Liver (tissue), 9 donors: Measurements from ENCODE around the gene PLXNB2. TPM values are rescaled to one million over a fixed set of nuclear protein-coding genes. Genes with fewer than 3 reads are reported as not detected.

Source experiments
- DNase-seq: peaks from one replicate; pipeline ENCODE4 v3.0.0-alpha.2; 2017; ENCODE audit warnings: low spot score
- H3K27ac ChIP-seq, 2 donors: one replicate each; pipeline ENCODE4 v1.7.0; 2013; ENCODE audit warnings: inconsistent platforms in 2 of 2, low read length in 2 of 2, control low read depth in 1 of 2, low read depth in 1 of 2, mild to moderate bottlenecking in 1 of 2
- H3K27me3 ChIP-seq, 4 donors: one replicate each; pipeline versions ENCODE4 v1.6.1 to v1.7.0; 2013; ENCODE audit warnings: low read length in 3 of 4, inconsistent platforms in 1 of 4, mild to moderate bottlenecking in 1 of 4, moderate library complexity in 1 of 4; ENCODE audit not compliant: control insufficient read depth in 4 of 4, insufficient read depth in 4 of 4
- H3K36me3 ChIP-seq, 4 donors: one replicate each; pipeline versions ENCODE4 v1.6.1 to v1.7.0; 2013; ENCODE audit warnings: low read length in 3 of 4, mild to moderate bottlenecking in 3 of 4, low read depth in 1 of 4, moderate library complexity in 1 of 4; ENCODE audit not compliant: control insufficient read depth in 4 of 4, insufficient read depth in 3 of 4
- H3K4me1 ChIP-seq, 4 donors: one replicate each; pipeline versions ENCODE4 v1.6.1 to v1.7.0; 2013; ENCODE audit warnings: low read length in 3 of 4, mild to moderate bottlenecking in 3 of 4, moderate library complexity in 1 of 4; ENCODE audit not compliant: control insufficient read depth in 4 of 4, insufficient read depth in 4 of 4
- H3K4me3 ChIP-seq, 3 donors: one replicate each; pipeline versions ENCODE4 v1.6.1 to v1.7.0; 2013; ENCODE audit warnings: low read length in 3 of 3, control low read depth in 1 of 3, low read depth in 1 of 3, mild to moderate bottlenecking in 1 of 3
- H3K9ac ChIP-seq, 2 donors: one replicate each; pipeline ENCODE4 v1.7.0; 2013; ENCODE audit warnings: low read length in 2 of 2, mild to moderate bottlenecking in 2 of 2, moderate library complexity in 2 of 2, control low read depth in 1 of 2, low read depth in 1 of 2
- H3K9me3 ChIP-seq, 4 donors: one replicate each; pipeline versions ENCODE4 v1.6.1 to v1.7.0; 2013; ENCODE audit warnings: low read length in 3 of 4; ENCODE audit not compliant: control insufficient read depth in 4 of 4
- ATF3 ChIP-seq: IDR thresholded peaks from 2 replicates; pipeline ENCODE4 v1.6.1; 2016; ENCODE audit warnings: antibody characterized with exemption
- EGR1 ChIP-seq, 2 donors: IDR thresholded peaks; 2 replicates each; pipeline ENCODE4 v1.6.1; 2016 to 2018; ENCODE audit warnings: antibody characterized with exemption in 2 of 2, low read depth in 2 of 2
- FOXA1 ChIP-seq: IDR thresholded peaks from 2 replicates; pipeline ENCODE4 v1.6.1; 2016; ENCODE audit warnings: antibody characterized with exemption
- FOXA2 ChIP-seq: IDR thresholded peaks from 2 replicates; pipeline ENCODE4 v1.6.1; 2016; ENCODE audit warnings: antibody characterized with exemption
- GABPA ChIP-seq, 2 donors: IDR thresholded peaks in 1 of 2; conservative IDR thresholded peaks in 1 of 2; 2 replicates each; pipeline ENCODE4 v1.6.1; 2016; ENCODE audit warnings: antibody characterized with exemption in 2 of 2, mild to moderate bottlenecking in 1 of 2, moderate library complexity in 1 of 2
- HNF4G ChIP-seq: IDR thresholded peaks from 2 replicates; pipeline ENCODE4 v1.6.1; 2016; ENCODE audit warnings: antibody characterized with exemption
- JUND ChIP-seq, 2 donors: IDR thresholded peaks; 2 replicates each; pipeline ENCODE4 v1.6.1; 2016; ENCODE audit warnings: antibody characterized with exemption in 2 of 2
- NR2F2 ChIP-seq: IDR thresholded peaks from 2 replicates; pipeline ENCODE4 v1.6.1; 2016; ENCODE audit warnings: antibody characterized with exemption
- RXRA ChIP-seq, 2 donors: IDR thresholded peaks; 2 replicates each; pipeline ENCODE4 v1.6.1; 2017 to 2018; ENCODE audit warnings: antibody characterized with exemption in 2 of 2, mild to moderate bottlenecking in 1 of 2
- SP1 ChIP-seq: IDR thresholded peaks from 2 replicates; pipeline ENCODE4 v1.6.1; 2018; ENCODE audit warnings: antibody characterized with exemption, mild to moderate bottlenecking
- TAF1 ChIP-seq: conservative IDR thresholded peaks from 2 replicates; pipeline ENCODE4 v1.6.1; 2016; ENCODE audit warnings: antibody characterized with exemption, mild to moderate bottlenecking
- YY1 ChIP-seq: IDR thresholded peaks from 2 replicates; pipeline ENCODE4 v1.6.1; 2016; ENCODE audit warnings: antibody characterized with exemption, mild to moderate bottlenecking
- ZBTB33 ChIP-seq: IDR thresholded peaks from 2 replicates; pipeline ENCODE4 v1.6.1; 2016; ENCODE audit warnings: antibody characterized with exemption
- WGBS: extraction: QIAGEN DNeasy Blood & Tissue Kit; methylation state at CpG from one replicate; pipeline ENCODE4 v1.1.7; 2013; 5-methylcytosine and 5-hydroxymethylcytosine counted together
- polyA plus RNA-seq, 2 donors: library from polyadenylated mRNA; stranded (reverse) in 1 of 2; unstranded in 1 of 2; fragments of 200-250 nt in 1 of 2; fragments of >200 nt in 1 of 2; fragmentation: Nextera tagmentation in 1 of 2; extraction: Ambion mirVana in 1 of 2; gene quantifications; one replicate each; pipeline versions ENCODE4 v1.2.1 to v1.2.3, GENCODE V29; 2013 to 2015
- total RNA-seq, 2 donors: library from RNA; depleted of rRNA; stranded (reverse); fragments of >200 nt; gene quantifications; one replicate each; pipeline ENCODE4 v1.2.3, GENCODE V29; 2014
- TF ChIP-seq, protein P1 (sequence below): IDR thresholded peaks from 2 replicates; pipeline ENCODE4 v1.6.1; 2016; ENCODE audit warnings: antibody characterized with exemption, mild to moderate bottlenecking
- TF ChIP-seq, protein P2 (sequence below): fragments of 150-350 bp; IDR thresholded peaks from 2 replicates; pipeline ENCODE4 v1.5.1; 2017; ENCODE audit warnings: improper control_type of control experiment, low read depth, low read length; ENCODE audit not compliant: missing input control
- donor health status: healthy.
- donor health status: healthy.
- donor health status: healthy.
- donor health status: healthy.
- donor health status: healthy.

PLXNB2 gene
- total and polyA plus RNA-seq, 4 donors = 28.8 to 95.7 (median 73.9) TPM

DNA sequence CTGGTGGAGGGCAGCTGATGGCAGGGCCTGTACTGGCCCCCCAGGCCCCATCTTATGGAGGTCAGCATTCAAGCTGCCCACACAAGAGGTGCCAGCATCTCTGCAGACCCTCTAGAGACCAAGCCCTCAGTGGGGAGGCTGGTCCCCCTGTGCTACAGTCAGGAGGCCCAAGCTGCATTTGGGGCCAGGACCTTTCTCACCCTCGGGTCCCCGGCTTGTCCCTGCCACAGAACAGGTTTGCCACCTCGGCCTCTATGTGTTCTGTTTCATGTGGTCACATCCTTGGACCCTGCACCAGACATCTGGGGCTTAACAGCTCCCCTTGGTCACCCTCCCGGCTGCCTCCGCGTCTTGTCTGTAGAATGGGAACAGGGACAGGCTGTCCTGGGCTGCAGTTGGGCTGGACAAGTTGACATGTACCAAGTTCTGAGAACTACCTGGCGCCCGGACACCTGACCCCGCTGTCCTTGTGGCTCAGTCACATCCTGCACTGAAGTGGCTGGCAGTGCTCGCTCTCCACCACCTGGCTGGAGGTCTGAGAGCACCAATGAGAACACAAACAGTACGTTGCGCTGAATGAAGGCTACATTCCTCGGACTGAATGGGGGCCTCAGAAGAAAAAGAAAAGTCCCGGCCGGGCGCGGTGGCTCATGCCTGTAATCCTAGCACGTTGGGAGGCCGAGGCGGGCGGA lies 2.7 kb upstream of the PLXNB2 start:
- no peaks in the 10 kb centered on the region for H3K27me3 ChIP-seq
- H3K27ac ChIP-seq = no peak overlapping the region
- peaks cover 0 to 31% (median 12%) of the 10 kb centered on the region in 4 donors for H3K4me1 ChIP-seq
- TF ChIP-seq RXRA (IDR thresholded peaks at IDR 0.05) = no peak
- no peak for TF ChIP-seq FOXA2
- no peak for TF ChIP-seq ZBTB33
- no peak for TF ChIP-seq NR2F2
- no peak for TF ChIP-seq SP1
- no peak for TF ChIP-seq ATF3
- TF ChIP-seq HNF4G = no peak
- no peak for TF ChIP-seq JUND (IDR thresholded peaks at IDR 0.05)
- TF ChIP-seq GABPA (IDR thresholded peaks at IDR 0.05 in 1 of 2, conservative IDR thresholded peaks at IDR 0.05 in 1 of 2) = no peak
- no peak overlapping the region for H3K4me3 ChIP-seq
- no peaks in the 10 kb centered on the region for H3K9me3 ChIP-seq
- no peak for DNase-seq
- WGBS = 92% methylated on average over 21 of the region's 21 CpGs
- H3K9ac ChIP-seq = no peak overlapping the region
- H3K36me3 ChIP-seq = no peaks in the 10 kb centered on the region

DNA sequence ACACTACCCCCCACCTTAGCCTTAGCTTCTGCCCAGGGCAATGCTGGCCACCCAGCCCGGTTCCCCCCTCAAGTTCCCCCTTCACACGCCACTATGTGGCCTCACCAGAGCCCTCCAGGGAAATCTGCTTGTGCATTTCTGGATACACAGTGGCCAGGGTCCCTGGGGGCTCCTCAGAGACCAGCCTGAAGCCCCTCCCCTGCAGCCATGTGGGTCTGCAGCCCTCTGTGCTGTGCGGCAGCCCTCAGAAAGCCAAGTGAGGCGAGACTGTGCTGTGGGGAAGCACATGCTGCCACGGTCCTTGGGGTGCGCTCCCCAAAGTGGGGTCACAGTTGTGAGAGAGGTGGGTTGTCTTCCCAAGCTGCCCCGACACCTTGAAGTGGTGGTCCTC lies 2.1 kb upstream of the PLXNB2 start:
- peaks cover 0 to 37% (median 17%) of the 10 kb centered on the region in 4 donors for H3K4me1 ChIP-seq
- no peaks in the 10 kb centered on the region for H3K27me3 ChIP-seq
- no peaks in the 10 kb centered on the region for H3K36me3 ChIP-seq
- peak overlapping the region in 1 of 2 donors; percentile 71 for H3K27ac ChIP-seq
- no peak overlapping the region for H3K4me3 ChIP-seq
- WGBS = 85% methylated on average over 7 of the region's 7 CpGs
- DNase-seq = no peak
- no peaks in the 10 kb centered on the region for H3K9me3 ChIP-seq
- TF ChIP-seq TAF1 = no peak
- no peak for TF ChIP-seq JUND (IDR thresholded peaks at IDR 0.05)
- TF ChIP-seq HNF4G = no peak
- TF ChIP-seq FOXA2 = no peak
- no peak for TF ChIP-seq EGR1 (IDR thresholded peaks at IDR 0.05; ENCODE audit: low read depth in 2 of 2)
- no peak for TF ChIP-seq YY1
- H3K9ac ChIP-seq = no peak overlapping the region

GRCh38 chr22:50308986-50309600 lies 1.6 kb upstream of the PLXNB2 start:
- no peak for DNase-seq
- Histone ChIP-seq H3K4me3 (no peak overlapping the region), H3K9me3 (no peaks in the 10 kb centered on the region), H3K9ac (no peak overlapping the region), H3K27me3 (no peaks in the 10 kb centered on the region), H3K36me3 (no peaks in the 10 kb centered on the region), H3K27ac (peak overlapping the region; percentile 66 to 71), H3K4me1 (peaks cover 3 to 41% (median 20%) of the 10 kb centered on the region in 4 donors)
- WGBS = 69% methylated on average over 9 of the region's 9 CpGs
- TF ChIP-seq EGR1 (IDR thresholded peaks at IDR 0.05; ENCODE audit: low read depth in 2 of 2) = no peak
- TF ChIP-seq, protein P1, sequence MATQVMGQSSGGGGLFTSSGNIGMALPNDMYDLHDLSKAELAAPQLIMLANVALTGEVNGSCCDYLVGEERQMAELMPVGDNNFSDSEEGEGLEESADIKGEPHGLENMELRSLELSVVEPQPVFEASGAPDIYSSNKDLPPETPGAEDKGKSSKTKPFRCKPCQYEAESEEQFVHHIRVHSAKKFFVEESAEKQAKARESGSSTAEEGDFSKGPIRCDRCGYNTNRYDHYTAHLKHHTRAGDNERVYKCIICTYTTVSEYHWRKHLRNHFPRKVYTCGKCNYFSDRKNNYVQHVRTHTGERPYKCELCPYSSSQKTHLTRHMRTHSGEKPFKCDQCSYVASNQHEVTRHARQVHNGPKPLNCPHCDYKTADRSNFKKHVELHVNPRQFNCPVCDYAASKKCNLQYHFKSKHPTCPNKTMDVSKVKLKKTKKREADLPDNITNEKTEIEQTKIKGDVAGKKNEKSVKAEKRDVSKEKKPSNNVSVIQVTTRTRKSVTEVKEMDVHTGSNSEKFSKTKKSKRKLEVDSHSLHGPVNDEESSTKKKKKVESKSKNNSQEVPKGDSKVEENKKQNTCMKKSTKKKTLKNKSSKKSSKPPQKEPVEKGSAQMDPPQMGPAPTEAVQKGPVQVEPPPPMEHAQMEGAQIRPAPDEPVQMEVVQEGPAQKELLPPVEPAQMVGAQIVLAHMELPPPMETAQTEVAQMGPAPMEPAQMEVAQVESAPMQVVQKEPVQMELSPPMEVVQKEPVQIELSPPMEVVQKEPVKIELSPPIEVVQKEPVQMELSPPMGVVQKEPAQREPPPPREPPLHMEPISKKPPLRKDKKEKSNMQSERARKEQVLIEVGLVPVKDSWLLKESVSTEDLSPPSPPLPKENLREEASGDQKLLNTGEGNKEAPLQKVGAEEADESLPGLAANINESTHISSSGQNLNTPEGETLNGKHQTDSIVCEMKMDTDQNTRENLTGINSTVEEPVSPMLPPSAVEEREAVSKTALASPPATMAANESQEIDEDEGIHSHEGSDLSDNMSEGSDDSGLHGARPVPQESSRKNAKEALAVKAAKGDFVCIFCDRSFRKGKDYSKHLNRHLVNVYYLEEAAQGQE = no peak
- TF ChIP-seq ATF3 = no peak
- no peak for TF ChIP-seq ZBTB33
- TF ChIP-seq YY1 = no peak
- no peak for TF ChIP-seq SP1
- TF ChIP-seq, protein P2, sequence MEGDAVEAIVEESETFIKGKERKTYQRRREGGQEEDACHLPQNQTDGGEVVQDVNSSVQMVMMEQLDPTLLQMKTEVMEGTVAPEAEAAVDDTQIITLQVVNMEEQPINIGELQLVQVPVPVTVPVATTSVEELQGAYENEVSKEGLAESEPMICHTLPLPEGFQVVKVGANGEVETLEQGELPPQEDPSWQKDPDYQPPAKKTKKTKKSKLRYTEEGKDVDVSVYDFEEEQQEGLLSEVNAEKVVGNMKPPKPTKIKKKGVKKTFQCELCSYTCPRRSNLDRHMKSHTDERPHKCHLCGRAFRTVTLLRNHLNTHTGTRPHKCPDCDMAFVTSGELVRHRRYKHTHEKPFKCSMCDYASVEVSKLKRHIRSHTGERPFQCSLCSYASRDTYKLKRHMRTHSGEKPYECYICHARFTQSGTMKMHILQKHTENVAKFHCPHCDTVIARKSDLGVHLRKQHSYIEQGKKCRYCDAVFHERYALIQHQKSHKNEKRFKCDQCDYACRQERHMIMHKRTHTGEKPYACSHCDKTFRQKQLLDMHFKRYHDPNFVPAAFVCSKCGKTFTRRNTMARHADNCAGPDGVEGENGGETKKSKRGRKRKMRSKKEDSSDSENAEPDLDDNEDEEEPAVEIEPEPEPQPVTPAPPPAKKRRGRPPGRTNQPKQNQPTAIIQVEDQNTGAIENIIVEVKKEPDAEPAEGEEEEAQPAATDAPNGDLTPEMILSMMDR = no peak
- TF ChIP-seq GABPA (IDR thresholded peaks at IDR 0.05 in 1 of 2, conservative IDR thresholded peaks at IDR 0.05 in 1 of 2) = no peak
- TF ChIP-seq JUND (IDR thresholded peaks at IDR 0.05) = no peak
- TF ChIP-seq FOXA1 = no peak
- TF ChIP-seq TAF1 = no peak
- TF ChIP-seq FOXA2 = no peak
